GM10248 (cell line): ENCODE results near the gene IWS1.
"Not testable (repeated sequence)": the region's sequence is repeated elsewhere in the genome, so short reads cannot be mapped to it uniquely, and the experiment has no call there.

Experiments used
- CTCF ChIA-PET: fragments of 300-600 bp; sonication (Branson Sonifier 250); formaldehyde crosslinking; extraction: SDS; loops from one replicate; lab custom pipeline; 2021; ENCODE audit warnings: antibody characterized with exemption; lab: Yijun Ruan, JAX
- POLR2A ChIA-PET: fragments of 350-650 bp; sonication (Branson Sonifier 250); formaldehyde crosslinking; extraction: SDS; loops from one replicate; lab custom pipeline; 2020; ENCODE audit warnings: antibody characterized with exemption; lab: Yijun Ruan, JAX
- DNase-seq: peaks from one replicate; pipeline ENCODE4 v3.0.0; 2012; ENCODE audit errors: extremely low spot score
- CTCF ChIP-seq: IDR thresholded peaks from 2 replicates; pipeline ENCODE4 v1.5.1; 2012; ENCODE audit warnings: mild to moderate bottlenecking, low read depth; ENCODE audit errors: extremely low read depth, missing control alignments, control extremely low read depth

Gene IWS1

DNA sequence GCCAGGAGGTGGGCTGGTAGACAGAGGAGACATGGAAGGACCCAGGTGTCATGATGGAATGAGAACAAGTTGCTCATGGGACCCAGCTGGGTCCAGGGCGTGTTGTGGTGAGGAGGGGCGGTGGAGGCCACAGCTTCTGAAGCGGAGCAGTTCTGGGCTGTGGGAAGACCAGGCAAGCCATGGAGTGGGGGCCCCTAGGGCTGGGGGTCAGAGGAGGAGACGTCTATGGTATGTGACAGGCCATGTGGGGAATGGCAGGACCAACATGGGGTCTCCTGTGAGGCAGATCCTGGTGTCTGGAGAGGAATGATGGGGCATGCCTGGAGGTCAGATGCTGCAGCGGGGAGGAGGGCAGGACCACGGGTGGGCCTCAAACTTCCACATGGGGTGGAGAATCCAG is 26.0 kb upstream of the IWS1 start:
- ChIA-PET CTCF (interaction anchor here (0.8 kb wide), 1 partner anchor 15 kb away, joined by 3 read pairs; no protein-coding TSS in a partner anchor), POLR2A (no interaction called here)
- DNase-seq, result no peak
- no peak for TF ChIP-seq CTCF

DNA sequence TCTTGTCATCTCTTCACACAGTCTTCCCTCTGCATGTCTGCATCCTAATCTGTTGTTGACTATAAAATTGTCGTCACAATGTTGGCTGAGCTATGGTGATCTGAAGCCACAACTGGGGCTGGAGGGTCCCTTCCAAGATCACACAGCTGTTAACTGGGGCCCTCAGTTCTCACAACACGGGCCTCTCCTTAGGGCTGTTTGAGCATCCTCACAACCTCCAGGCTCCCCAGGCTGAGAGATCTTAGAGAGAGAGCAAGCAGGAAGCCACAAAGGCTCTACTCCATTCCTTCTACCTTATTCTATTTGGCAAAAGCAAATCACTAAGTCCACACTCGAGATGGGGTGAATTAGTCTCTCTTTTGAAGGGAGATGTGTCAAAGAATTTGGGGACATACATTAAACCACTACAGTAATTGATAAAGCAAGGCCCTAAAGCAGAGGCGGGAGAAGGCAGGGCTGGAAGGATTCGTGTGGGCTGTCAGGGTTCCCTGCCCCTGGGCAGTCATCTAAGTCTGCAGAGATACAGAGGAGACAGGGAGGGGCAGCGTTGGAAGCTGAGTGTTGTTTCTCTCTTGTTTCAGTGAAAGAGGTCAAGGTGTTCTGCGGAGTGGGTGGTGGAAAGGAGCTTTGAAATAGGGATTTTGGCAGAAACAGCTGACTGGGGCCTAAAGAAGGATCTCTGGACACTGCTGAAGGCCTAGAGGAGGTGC is 25.1 kb upstream of the IWS1 start:
- DNase-seq, result no peak
- ChIA-PET POLR2A (no interaction called here), CTCF (interaction anchor here (0.8 to 2.2 kb wide), 3 partner anchors 12 to 16 kb away, joined by 3 to 6 read pairs (median 4); no protein-coding TSS in a partner anchor)
- no peak for TF ChIP-seq CTCF

DNA sequence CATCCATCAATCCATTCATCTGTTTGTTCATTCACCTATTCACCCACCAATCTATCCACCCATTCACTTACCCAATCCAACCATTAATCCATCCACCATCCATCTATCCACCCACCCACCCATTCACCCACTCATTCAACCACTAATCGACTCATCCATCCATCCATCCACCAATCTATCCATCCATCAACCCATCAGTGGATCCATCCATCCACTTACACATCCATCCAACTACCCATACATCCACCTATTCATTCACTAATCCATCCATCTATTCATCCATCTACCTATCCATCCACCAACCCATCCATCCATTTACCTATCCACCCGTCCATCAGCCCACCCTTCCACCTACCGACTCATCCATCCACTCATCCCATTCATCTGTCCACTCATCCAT is 20.5 kb upstream of the IWS1 start:
- ChIA-PET CTCF (no interaction called here), POLR2A (no interaction called here)
- DNase-seq, result no peak
- no peak for TF ChIP-seq CTCF

DNA sequence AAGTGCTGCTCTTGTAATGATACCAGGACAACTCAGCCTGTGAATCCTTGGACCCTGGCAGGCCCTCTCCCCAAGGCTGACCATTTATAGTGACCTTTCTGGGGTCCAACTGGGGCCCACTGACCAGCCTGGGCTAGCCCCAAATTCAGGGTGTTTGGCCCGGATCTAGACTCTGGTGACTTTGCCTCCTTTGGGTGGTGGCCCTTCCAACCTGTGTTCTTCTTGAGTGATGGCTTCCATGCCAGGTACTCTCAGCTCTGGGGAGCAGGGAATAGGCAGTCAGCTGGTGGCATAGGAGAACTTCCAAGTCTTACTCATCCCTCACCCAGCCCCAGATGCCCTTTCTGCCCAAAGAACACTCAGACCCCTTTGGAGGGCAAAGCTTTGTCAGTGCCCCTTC is 19.5 kb upstream of the IWS1 start:
- TF ChIP-seq CTCF, result no peak
- no peak for DNase-seq
- CTCF ChIA-PET, result interaction anchor here (0.9 kb wide), 1 partner anchor 104 kb away, joined by 4 read pairs; no protein-coding TSS in a partner anchor
- POLR2A ChIA-PET, result no interaction called here

GRCh38 chr2:127545189-127545588 is 18.9 kb upstream of the IWS1 start:
- POLR2A ChIA-PET, result no interaction called here
- no peak for TF ChIP-seq CTCF
- no peak for DNase-seq
- CTCF ChIA-PET, result no interaction called here

DNA sequence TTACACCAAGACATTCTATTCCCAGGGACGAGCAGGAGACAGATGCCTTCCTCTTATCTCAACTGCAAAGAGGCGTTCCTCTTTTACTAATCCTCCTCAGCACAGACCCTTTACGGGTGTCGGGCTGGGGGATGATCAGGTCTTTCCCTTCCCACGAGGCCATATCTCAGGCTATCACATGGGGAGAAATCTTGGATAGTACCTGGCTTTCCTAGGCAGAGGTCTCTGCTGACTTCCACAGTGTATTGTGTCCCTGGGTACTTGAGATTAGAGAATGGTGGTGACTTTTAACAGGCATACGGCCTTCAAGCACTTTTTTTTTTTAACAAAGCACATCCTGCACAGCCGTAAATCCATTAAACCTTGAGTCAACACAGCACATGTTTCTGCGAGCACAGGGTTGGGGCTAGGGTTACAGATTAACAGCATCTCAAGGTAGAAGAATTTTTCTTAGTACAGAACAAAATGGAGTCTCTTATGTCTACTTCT is 16.8 kb upstream of the IWS1 start:
- CTCF ChIA-PET, POLR2A ChIA-PET, DNase-seq: not testable (repeated sequence)

DNA sequence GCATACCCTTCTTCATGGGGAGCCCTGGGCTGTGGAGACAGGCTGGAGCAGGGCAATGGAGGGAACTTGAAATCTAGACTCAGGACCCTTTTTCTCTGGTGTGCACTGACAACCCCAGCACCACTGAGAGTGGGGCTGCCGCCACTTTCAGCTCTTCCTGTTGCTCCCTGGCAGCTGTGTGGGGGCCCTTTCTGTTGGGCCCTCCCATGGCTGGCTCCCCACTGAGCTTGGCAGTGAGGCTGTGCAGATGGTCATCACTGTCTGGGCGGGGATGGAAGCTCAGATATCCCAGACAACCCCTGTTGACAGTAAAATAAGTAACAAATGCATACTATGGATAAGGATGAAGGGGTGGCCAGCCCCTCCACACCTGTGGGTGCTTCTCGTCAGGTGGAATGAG is 15.9 kb upstream of the IWS1 start:
- no peak for TF ChIP-seq CTCF
- CTCF ChIA-PET, result interaction anchor here (0.9 kb wide), 1 partner anchor 12 kb away, joined by 3 read pairs; no protein-coding TSS in a partner anchor
- POLR2A ChIA-PET, result no interaction called here
- no peak for DNase-seq
